Right atrium auricular region (tissue), 2 donors: Measurements from ENCODE around the gene PIK3AP1. TPM values are rescaled to one million over a fixed set of nuclear protein-coding genes. Genes with fewer than 3 reads are reported as not detected.
"Not testable (repeated sequence)": the region's sequence is repeated elsewhere in the genome, so short reads cannot be mapped to it uniquely, and the experiment has no call there.

Experiments
- DNase-seq: peaks from one replicate; pipeline ENCODE4 v3.0.0-alpha.2; 2019; ENCODE audit warnings: low spot score
- H3K27ac ChIP-seq, 2 donors: fragments of 200-600 bp; sonication (generic); 1 replicate in 1 of 2; 2 replicates in 1 of 2; pipeline ENCODE4 v1.5.1; 2016 to 2019
- H3K27me3 ChIP-seq, 2 donors: fragments of 200-600 bp; sonication (generic); one replicate each; pipeline versions ENCODE4 v1.5.1 to v1.6.0; 2017 to 2019
- H3K36me3 ChIP-seq: fragments of 200-600 bp; sonication (generic); one replicate; pipeline ENCODE4 v1.5.1; 2016
- H3K4me1 ChIP-seq, 2 donors: fragments of 200-600 bp; sonication (generic); one replicate each; pipeline versions ENCODE4 v1.5.1 to v1.6.0; 2017 to 2019
- H3K4me3 ChIP-seq, 2 donors: fragments of 200-600 bp; sonication (generic); 1 replicate in 1 of 2; 2 replicates in 1 of 2; pipeline ENCODE4 v1.5.1; 2017 to 2019; ENCODE audit warnings: mild to moderate bottlenecking in 1 of 2, moderate library complexity in 1 of 2
- H3K9me3 ChIP-seq, 2 donors: fragments of 200-600 bp; sonication (generic); one replicate each; pipeline ENCODE4 v1.5.1; 2019
- total RNA-seq, 2 donors: library from RNA; depleted of rRNA; stranded (reverse); fragments of >200 nt; gene quantifications; one replicate each; pipeline ENCODE4 v1.1.0, GENCODE V29; 2016
- TF ChIP-seq, protein P1 (sequence below), 2 donors: fragments of 200-600 bp; sonication (generic); IDR thresholded peaks; one replicate each; pipeline ENCODE4 v1.5.1; 2019; ENCODE audit warnings: antibody characterized with exemption in 2 of 2

The PIK3AP1 gene
- total RNA-seq, 2 donors from 2014 or later, result 3.1 to 11.2 TPM

DNA sequence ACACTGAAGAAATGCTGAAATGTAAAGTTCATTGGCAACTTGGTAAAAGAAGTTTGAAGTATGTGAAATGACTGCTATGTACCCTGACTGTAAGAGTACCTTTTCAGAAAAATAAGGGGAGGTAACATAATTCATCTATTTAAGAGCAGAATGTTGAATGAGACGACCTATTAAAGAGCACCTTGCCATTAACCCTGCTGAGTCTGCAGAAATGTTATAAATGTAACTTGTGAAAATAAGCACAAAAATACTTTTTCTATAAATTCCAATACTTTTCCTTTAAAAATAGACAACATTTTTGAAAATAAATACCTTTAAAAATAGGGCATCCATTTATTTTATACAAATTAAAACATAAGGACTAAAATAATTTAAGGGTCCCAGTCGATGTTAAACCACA lies 141.2 kb downstream of the PIK3AP1 start:
- H3K9me3 ChIP-seq, result no peaks in the 10 kb centered on the region
- H3K27ac ChIP-seq, result peak overlapping the region in 1 of 2 donors; percentile 33
- no peak for DNase-seq
- no peak overlapping the region for H3K4me3 ChIP-seq
- H3K36me3 ChIP-seq, result peaks cover 13% of the 10 kb centered on the region
- TF ChIP-seq, protein P1, sequence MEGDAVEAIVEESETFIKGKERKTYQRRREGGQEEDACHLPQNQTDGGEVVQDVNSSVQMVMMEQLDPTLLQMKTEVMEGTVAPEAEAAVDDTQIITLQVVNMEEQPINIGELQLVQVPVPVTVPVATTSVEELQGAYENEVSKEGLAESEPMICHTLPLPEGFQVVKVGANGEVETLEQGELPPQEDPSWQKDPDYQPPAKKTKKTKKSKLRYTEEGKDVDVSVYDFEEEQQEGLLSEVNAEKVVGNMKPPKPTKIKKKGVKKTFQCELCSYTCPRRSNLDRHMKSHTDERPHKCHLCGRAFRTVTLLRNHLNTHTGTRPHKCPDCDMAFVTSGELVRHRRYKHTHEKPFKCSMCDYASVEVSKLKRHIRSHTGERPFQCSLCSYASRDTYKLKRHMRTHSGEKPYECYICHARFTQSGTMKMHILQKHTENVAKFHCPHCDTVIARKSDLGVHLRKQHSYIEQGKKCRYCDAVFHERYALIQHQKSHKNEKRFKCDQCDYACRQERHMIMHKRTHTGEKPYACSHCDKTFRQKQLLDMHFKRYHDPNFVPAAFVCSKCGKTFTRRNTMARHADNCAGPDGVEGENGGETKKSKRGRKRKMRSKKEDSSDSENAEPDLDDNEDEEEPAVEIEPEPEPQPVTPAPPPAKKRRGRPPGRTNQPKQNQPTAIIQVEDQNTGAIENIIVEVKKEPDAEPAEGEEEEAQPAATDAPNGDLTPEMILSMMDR (IDR thresholded peaks at IDR 0.05), result no peak
- peaks cover 0 to 69% of the 10 kb centered on the region in 2 donors for H3K4me1 ChIP-seq
- H3K27me3 ChIP-seq, result no peaks in the 10 kb centered on the region

DNA sequence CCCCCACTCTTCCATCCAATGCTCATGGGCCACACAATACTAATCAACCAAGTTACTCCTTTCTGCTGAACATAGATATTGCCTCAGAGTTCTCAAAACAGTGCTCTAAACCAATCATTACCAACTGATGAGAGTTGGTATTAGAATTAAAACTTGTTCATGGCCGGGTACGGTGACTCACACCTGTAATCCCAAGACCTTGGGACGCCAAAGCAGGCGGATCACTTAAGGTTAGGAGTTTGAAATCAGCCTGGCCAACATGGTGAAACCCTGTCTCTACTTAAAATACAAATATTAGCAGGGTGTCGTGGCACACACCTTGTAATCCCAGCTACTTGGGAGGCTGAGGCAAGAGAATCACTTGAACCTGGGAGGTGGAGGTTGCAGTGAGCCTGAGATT lies 141.7 kb downstream of the PIK3AP1 start:
- TF ChIP-seq, protein P1 (IDR thresholded peaks at IDR 0.05), result no peak
- no peak overlapping the region for H3K4me3 ChIP-seq
- DNase-seq, result no peak
- peaks cover 0 to 67% of the 10 kb centered on the region in 2 donors for H3K4me1 ChIP-seq
- H3K36me3 ChIP-seq, result peaks cover 13% of the 10 kb centered on the region
- H3K9me3 ChIP-seq, result no peaks in the 10 kb centered on the region
- H3K27me3 ChIP-seq, result no peaks in the 10 kb centered on the region
- no peak overlapping the region for H3K27ac ChIP-seq

DNA sequence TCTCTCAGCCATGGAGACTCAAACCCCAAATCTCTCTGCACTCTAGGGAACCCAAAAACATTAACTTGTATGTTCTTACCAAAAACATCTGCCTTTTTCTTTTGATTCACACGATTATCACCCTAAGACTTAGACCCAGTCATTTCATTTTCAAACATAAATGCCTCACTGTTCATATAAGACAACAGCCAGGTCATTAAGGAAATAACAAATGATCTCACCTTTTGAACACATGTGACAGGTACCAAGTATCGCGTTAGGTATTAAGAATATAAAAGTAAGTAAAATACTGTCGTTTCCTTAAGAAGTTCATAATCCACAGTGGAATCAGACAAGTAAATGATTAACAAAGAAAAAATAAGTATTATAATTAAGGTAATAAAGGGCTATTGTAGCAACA lies 142.3 kb downstream of the PIK3AP1 start:
- Histone ChIP-seq H3K4me3 (no peak overlapping the region), H3K27ac (no peak overlapping the region), H3K36me3 (peaks cover 13% of the 10 kb centered on the region), H3K9me3 (no peaks in the 10 kb centered on the region), H3K4me1 (peaks cover 0 to 67% of the 10 kb centered on the region in 2 donors), H3K27me3 (no peaks in the 10 kb centered on the region)
- DNase-seq, result no peak
- TF ChIP-seq, protein P1 (IDR thresholded peaks at IDR 0.05), result no peak

DNA sequence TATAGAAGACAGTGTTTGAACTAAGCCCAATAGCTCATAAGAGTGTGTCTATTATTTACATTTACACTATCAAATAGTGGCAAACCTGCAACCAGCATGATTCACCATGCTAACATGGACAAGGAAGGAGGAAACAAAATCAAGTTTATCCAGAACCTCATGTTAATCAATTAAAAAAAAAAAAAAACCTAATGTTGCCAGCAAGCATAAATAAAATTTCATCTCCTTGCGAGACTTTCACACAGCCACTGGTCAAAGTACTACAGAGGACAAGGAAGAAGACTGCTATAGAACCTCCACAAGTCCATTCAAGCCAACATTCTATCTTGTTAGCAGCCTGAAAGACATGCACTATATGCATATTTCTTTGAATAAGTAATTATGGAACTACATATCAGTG lies 143.2 kb downstream of the PIK3AP1 start:
- Histone ChIP-seq H3K36me3 (peaks cover 13% of the 10 kb centered on the region), H3K27ac (no peak overlapping the region), H3K9me3 (no peaks in the 10 kb centered on the region), H3K4me3 (no peak overlapping the region), H3K27me3 (no peaks in the 10 kb centered on the region), H3K4me1 (peaks cover 0 to 67% of the 10 kb centered on the region in 2 donors)
- TF ChIP-seq, protein P1 (IDR thresholded peaks at IDR 0.05), result no peak
- DNase-seq, result no peak

DNA sequence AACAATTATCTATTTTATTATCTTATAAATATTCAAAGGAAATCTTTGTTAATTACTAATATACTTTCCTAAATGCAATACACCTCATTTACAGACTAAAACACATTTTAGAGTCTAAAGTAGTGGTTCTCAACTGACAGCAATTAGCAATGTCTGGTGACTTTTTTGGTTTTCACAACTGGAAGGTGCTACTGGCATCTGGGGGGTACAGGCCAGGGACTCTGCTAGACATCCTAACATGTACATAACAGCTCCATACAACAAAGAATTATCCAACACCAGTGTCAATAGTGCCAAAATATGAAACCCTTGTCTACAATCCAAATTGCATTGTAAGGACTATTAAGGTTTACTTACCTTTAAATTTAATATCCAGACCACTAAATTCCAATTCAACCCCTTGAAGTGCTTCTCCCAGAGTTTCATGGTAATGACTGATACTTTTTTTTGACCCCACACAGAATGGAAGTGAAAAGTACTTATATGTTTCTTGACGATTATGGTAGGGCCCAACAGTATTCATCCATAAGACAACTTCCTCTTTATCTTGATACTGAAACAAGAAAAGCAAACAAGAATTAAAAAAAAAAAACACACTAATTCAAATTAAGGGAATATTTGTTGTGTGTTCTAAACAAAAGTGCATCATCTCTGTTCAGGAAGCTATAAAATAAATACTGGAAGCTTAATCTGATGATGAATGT lies 143.9 kb downstream of the PIK3AP1 start:
- no peak for DNase-seq
- Histone ChIP-seq H3K36me3 (peaks cover 13% of the 10 kb centered on the region), H3K4me3 (no peak overlapping the region), H3K27me3 (no peaks in the 10 kb centered on the region), H3K4me1 (peaks cover 0 to 67% of the 10 kb centered on the region in 2 donors), H3K27ac (no peak overlapping the region), H3K9me3 (no peaks in the 10 kb centered on the region)
- TF ChIP-seq, protein P1 (IDR thresholded peaks at IDR 0.05), result no peak

DNA sequence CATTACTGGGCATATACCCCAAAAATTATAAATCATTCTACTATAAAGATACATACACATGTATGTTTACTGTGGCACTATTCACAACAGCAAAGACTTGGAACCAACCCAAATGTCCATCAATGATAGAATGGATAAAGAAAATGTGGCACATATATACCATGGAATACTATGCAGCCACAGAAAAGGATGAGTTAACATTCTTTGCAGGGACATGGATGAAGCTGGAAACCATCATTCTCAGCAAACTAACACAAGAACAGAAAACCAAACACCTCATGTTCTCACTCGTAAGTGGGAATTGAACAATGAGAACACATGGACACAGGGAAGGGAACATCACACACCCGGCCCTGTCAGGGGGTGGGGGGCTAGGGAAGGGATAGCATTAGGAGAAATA lies 145.8 kb downstream of the PIK3AP1 start:
- H3K4me1 ChIP-seq, result peaks cover 0 to 59% of the 10 kb centered on the region in 2 donors
- not testable (repeated sequence) for H3K27ac ChIP-seq, H3K9me3 ChIP-seq, H3K4me3 ChIP-seq, DNase-seq, H3K27me3 ChIP-seq
- H3K36me3 ChIP-seq, result peaks cover 13% of the 10 kb centered on the region
